ENCODE data around the gene PLA2G4A. TPM values are rescaled to one million over a fixed set of nuclear protein-coding genes. Genes with fewer than 3 reads are reported as not detected.

The PLA2G4A gene
- total RNA-seq, 1 experiment from 2014 or later, result 8.6 TPM

- CTCF ChIA-PET, result no interaction called here
- Histone ChIP-seq H3K36me3 (ENCODE audit: control insufficient read depth in 1 of 2, insufficient read depth in 2 of 2, low read length in 2 of 2) (no peaks in the 10 kb centered on the region), H3K4me3 (replicated peaks in 1 of 2; ENCODE audit: low read depth in 1 of 2, low read length in 2 of 2) (no peak overlapping the region), H3K27me3 (ENCODE audit: insufficient read depth, low read length) (no peaks in the 10 kb centered on the region), H3K9me3 (ENCODE audit: control insufficient read depth in 1 of 2, insufficient read depth in 1 of 2, low read depth in 1 of 2, low read length in 2 of 2) (no peaks in the 10 kb centered on the region), H4K20me1 (ENCODE audit: insufficient read depth) (no peaks in the 10 kb centered on the region), H2AFZ (ENCODE audit: low read depth, low read length, poor library complexity, severe bottlenecking) (no peak overlapping the region), H3K9me2 (ENCODE audit: insufficient read depth) (no peaks in the 10 kb centered on the region), H3K27ac (ENCODE audit: low read depth, low read length) (no peak overlapping the region), H3K4me2 (ENCODE audit: low read length) (no peak overlapping the region), H3K4me1 (ENCODE audit: control insufficient read depth in 1 of 2, insufficient read depth in 2 of 2, low read length in 2 of 2) (no peaks in the 10 kb centered on the region), H3K9ac (ENCODE audit: low read length) (no peak overlapping the region), H3K79me2 (ENCODE audit: insufficient read depth, low read length) (no peaks in the 10 kb centered on the region)
- TF ChIP-seq RAD21 (IDR thresholded peaks at IDR 0.05; ENCODE audit: low read depth) (no peak), SP1 (IDR thresholded peaks at IDR 0.05; ENCODE audit: low read depth) (no peak), CBX3 (IDR thresholded peaks at IDR 0.05; ENCODE audit: low read depth) (no peak), YY1 (IDR thresholded peaks at IDR 0.05; ENCODE audit: extremely low read depth, insufficient replicate concordance, low read depth, low read length) (no peak), EGR1 (IDR thresholded peaks at IDR 0.05; ENCODE audit: low read depth) (no peak), TCF7L2 (IDR thresholded peaks at IDR 0.05; ENCODE audit: borderline replicate concordance, extremely low read depth, insufficient read depth, insufficient read length) (no peak), ZNF274 (IDR thresholded peaks at IDR 0.05; ENCODE audit: low read depth, low read length) (no peak), JUND (IDR thresholded peaks at IDR 0.05) (no peak), CTCF (IDR thresholded peaks at IDR 0.05 in 2 of 3, conservative IDR thresholded peaks at IDR 0.05 in 1 of 3; ENCODE audit: borderline replicate concordance in 1 of 3, insufficient read depth in 1 of 3, low read depth in 2 of 3, low read length in 2 of 3) (no peak), CEBPB (IDR thresholded peaks at IDR 0.05; ENCODE audit: low read depth) (no peak), POLR2A (IDR thresholded peaks at IDR 0.05; ENCODE audit: borderline replicate concordance, extremely low read depth, insufficient read depth, insufficient read length) (no peak), ZFX (IDR thresholded peaks at IDR 0.05) (no peak), ELF1 (IDR thresholded peaks at IDR 0.05; ENCODE audit: borderline replicate concordance, low read depth) (no peak)
- TF ChIP-seq, protein P1, sequence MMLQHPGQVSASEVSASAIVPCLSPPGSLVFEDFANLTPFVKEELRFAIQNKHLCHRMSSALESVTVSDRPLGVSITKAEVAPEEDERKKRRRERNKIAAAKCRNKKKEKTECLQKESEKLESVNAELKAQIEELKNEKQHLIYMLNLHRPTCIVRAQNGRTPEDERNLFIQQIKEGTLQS (IDR thresholded peaks at IDR 0.05), result no peak
- RAD21 ChIA-PET (ENCODE audit: low non-redundant PET in 1 of 2, low total read pairs in 2 of 2, uncharacterized antibody in 2 of 2, unreplicated experiment in 2 of 2), result no interaction called here
- no TSS peak for BruUV-seq (replicated peaks)
- intact Hi-C loops (cut with micrococcal nuclease), result no loop called here
- POLR2A ChIA-PET, result no interaction called here
- ATAC-seq, result no peak
- no peak for DNase-seq (ENCODE audit: low read depth, low spot score)
Measured at GRCh38 chr1:186903374-186904136, 74.8 kb downstream of the PLA2G4A start.
